Osteocyte (in vitro differentiated cells): ENCODE measurements around the gene MTMR12. TPM values are rescaled to one million over a fixed set of nuclear protein-coding genes. Genes with fewer than 3 reads are reported as not detected.
A peak's percentile ranks its signal among the peaks of the same experiment; 100 is the strongest.
"Not testable (repeated sequence)": the region's sequence is repeated elsewhere in the genome, so short reads cannot be mapped to it uniquely, and the experiment has no call there.

Source experiments
- DNase-seq: peaks from one replicate; pipeline ENCODE4 v3.0.0; 2021; ENCODE audit warnings: mixed read lengths; ENCODE audit not compliant: unreplicated experiment; ENCODE audit errors: extremely low spot score
- H3K27ac Mint-ChIP-seq: one replicate; pipeline ENCODE4 v1.8.0; 2021; ENCODE audit warnings: mild to moderate bottlenecking, mixed read lengths; ENCODE audit not compliant: unreplicated experiment
- H3K27me3 Mint-ChIP-seq: one replicate; pipeline ENCODE4 v1.8.0; 2021; ENCODE audit warnings: mixed read lengths; ENCODE audit not compliant: unreplicated experiment
- H3K36me3 Mint-ChIP-seq: one replicate; pipeline ENCODE4 v1.8.0; 2021; ENCODE audit warnings: mixed read lengths; ENCODE audit not compliant: unreplicated experiment
- H3K4me1 Mint-ChIP-seq: one replicate; pipeline ENCODE4 v1.8.0; 2021; ENCODE audit warnings: mixed read lengths; ENCODE audit not compliant: unreplicated experiment
- H3K4me3 Mint-ChIP-seq: one replicate; pipeline ENCODE4 v1.8.0; 2021; ENCODE audit warnings: mild to moderate bottlenecking, moderate library complexity, mixed read lengths; ENCODE audit not compliant: unreplicated experiment
- H3K9me3 Mint-ChIP-seq: one replicate; pipeline ENCODE4 v1.8.0; 2021; ENCODE audit warnings: mixed read lengths; ENCODE audit not compliant: unreplicated experiment
- CTCF ChIP-seq: fragments of 200-600 bp; sonication (generic); IDR thresholded peaks from 2 replicates; pipeline ENCODE4 v1.5.0; 2021; ENCODE audit warnings: antibody characterized with exemption, mild to moderate bottlenecking, moderate library complexity
- total RNA-seq: library from RNA; stranded (reverse); gene quantifications from 2 replicates; pipeline ENCODE4 v1.2.1, GENCODE V29; 2021

Gene MTMR12
- total RNA-seq, 1 donor from 2014 or later, result 23.4 TPM

DNA sequence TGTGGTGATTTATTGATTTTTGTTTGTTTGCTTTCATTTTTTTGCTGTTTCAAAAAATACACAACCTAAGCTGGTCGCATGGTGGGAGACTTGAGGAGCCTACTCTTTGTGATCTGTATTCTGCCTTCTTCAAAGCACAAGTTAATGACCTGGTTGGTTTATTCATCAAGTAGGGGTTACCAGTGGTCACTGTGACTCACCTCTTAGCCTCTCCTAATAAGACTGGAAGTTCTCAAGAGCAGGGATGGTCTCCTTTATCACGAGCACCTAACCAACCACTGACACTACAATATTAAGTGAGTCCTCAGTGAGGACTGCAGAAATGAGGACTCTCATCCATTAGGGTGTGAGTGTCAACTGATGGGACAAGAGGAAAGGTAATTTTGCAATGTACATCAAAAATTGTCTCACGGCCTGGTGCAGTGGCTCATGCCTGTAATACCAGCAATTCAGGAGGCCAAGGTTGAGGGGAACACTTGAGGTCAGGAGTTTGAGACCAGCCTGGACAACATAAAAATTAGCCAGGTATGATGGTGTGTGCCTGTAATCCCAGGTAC is 13.6 kb upstream of the MTMR12 start:
- Mint-ChIP-seq H3K4me1 (peaks cover 11% of the 10 kb centered on the region), H3K36me3 (no peaks in the 10 kb centered on the region), H3K27me3 (no peaks in the 10 kb centered on the region), H3K27ac (no peak overlapping the region), H3K4me3 (no peak overlapping the region), H3K9me3 (peaks cover 6% of the 10 kb centered on the region)
- no peak for DNase-seq
- no peak for TF ChIP-seq CTCF

DNA sequence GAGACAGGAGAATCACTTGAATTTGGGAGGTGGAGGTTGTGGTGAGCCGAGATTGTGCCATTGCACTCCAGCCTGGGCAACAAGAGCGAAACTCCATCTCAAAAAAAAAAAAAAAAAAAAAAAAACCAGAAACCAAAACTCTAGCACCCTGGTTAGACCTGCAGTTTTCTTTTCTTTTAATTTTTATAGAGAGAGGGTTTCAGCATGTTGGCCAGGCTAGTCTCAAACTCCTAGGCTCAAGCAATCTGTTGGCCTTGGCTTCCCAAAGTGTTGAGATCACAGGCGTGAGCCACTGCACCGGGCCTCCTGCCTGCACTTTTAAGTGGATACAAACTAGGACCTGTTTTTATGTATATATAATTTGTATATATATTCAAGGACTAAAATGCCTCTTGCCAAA is 12.9 kb upstream of the MTMR12 start:
- DNase-seq, result no peak
- Mint-ChIP-seq H3K4me1 (peaks cover 11% of the 10 kb centered on the region), H3K36me3 (no peaks in the 10 kb centered on the region), H3K27ac (no peak overlapping the region), H3K27me3 (no peaks in the 10 kb centered on the region), H3K4me3 (no peak overlapping the region), H3K9me3 (peaks cover 6% of the 10 kb centered on the region)
- no peak for TF ChIP-seq CTCF

DNA sequence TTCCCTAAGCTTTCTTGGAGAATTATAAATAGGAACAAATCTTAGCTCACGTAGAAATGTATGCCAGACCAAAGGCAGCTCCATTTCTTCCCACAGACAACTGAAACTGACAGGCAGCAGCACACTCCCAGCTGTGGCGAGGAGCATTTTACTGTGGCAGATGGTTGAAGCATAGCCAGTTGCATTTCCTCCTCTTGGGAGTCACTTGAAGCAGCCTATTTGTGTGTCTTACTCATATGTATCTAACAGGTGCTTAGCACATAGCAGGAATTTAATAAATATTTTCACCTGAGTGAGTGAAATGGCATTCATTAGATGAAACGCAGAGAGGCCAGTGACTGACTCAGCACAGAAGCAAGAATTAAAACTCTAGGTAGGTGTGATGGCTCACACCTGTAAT is 12.3 kb upstream of the MTMR12 start:
- Mint-ChIP-seq H3K36me3 (no peaks in the 10 kb centered on the region), H3K27ac (peak overlapping the region; percentile 68), H3K27me3 (no peaks in the 10 kb centered on the region), H3K4me3 (no peak overlapping the region), H3K9me3 (peaks cover 6% of the 10 kb centered on the region), H3K4me1 (peaks cover 11% of the 10 kb centered on the region)
- DNase-seq, result peak; percentile 54
- no peak for TF ChIP-seq CTCF

DNA sequence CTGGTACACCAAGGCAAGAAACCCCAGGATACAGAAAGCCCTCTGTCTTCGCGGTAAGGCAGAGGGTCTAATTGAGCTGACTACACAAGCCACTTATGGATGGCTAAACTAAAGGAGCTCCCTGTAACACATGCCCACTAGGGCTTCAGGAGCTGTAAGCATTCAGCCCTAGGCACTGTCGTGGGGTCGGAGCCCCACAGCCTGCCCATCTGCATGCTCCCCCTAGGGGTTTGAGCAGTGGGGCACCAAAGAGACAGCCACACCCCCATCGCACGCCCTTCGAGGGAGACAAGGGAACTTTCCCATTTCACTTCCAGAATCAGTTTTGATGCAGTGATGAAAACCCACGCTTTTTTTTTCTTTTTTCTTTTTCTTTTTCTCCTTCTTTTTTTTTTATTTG is 11.0 kb upstream of the MTMR12 start:
- Mint-ChIP-seq H3K4me1 (peaks cover 9% of the 10 kb centered on the region), H3K27ac (no peak overlapping the region), H3K4me3 (no peak overlapping the region), H3K27me3 (no peaks in the 10 kb centered on the region), H3K9me3 (peaks cover 6% of the 10 kb centered on the region), H3K36me3 (no peaks in the 10 kb centered on the region)
- peak; percentile 68 for DNase-seq
- no peak for TF ChIP-seq CTCF

DNA sequence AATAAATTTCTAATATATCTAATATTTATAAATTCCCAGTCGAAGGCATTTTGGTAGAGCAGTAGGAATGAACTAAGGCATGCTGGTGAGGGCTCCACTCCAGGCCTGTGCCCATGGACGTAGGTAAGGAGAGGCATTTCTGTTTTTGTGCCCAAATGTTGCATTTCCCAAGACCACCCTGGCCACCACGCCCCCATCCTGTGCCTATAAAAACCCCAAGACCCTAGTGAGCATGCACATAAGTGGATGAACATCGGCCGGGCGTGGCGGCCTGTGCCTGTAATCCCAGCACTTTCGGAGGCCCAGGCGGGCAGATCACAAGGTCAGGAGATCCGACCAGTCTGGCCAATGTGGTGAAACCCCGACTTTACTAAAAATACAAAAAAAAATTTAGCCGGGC is 10.1 kb upstream of the MTMR12 start:
- H3K4me3 Mint-ChIP-seq, result no peak overlapping the region

DNA sequence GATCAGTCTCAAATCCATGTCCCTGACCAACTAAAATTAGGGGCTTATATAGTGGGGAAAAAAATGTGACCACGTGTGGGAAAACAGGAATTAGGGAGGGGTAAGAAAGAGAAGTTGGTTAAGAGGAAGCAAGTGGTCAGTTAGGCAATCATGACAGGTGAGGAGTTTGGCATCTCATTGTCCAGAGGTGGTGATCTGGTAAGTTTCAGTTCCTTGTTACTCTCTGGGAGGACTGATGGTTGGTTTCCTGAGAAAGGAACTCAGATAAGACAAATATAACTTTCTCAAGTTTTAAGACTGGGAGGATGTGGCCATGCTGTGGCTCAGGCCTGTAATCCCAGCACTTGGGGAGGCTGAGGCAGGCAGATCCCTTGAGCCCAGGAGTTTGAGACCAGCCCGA is 9.0 kb upstream of the MTMR12 start:
- H3K36me3 Mint-ChIP-seq, H3K4me1 Mint-ChIP-seq, H3K9me3 Mint-ChIP-seq, H3K27ac Mint-ChIP-seq, DNase-seq, H3K27me3 Mint-ChIP-seq, H3K4me3 Mint-ChIP-seq: not testable (repeated sequence)

More for the DNA sequence above, 10.1 kb upstream of the MTMR12 start:
- H3K27ac Mint-ChIP-seq, result no peak overlapping the region
- H3K9me3 Mint-ChIP-seq, result peaks cover 6% of the 10 kb centered on the region
- DNase-seq, result no peak
- peaks cover 9% of the 10 kb centered on the region for H3K4me1 Mint-ChIP-seq
- no peaks in the 10 kb centered on the region for H3K27me3 Mint-ChIP-seq
- no peak for TF ChIP-seq CTCF
- no peaks in the 10 kb centered on the region for H3K36me3 Mint-ChIP-seq
